ENCODE measurements around the gene GRK7.
A peak's percentile ranks its signal among the peaks of the same experiment; 100 is the strongest.
"Not testable (repeated sequence)": the region's sequence is repeated elsewhere in the genome, so short reads cannot be mapped to it uniquely, and the experiment has no call there.

GRK7 gene

GRCh38 chr3:141754032-141754431, 9.2 kb upstream of the GRK7 start:
- no peak for TF ChIP-seq CTCF (IDR thresholded peaks at IDR 0.05; ENCODE audit: low read depth, low read length)
- no peak for TF ChIP-seq MYC (IDR thresholded peaks at IDR 0.05; ENCODE audit: low read depth, low read length)
- H3K4me3 ChIP-seq (ENCODE audit: low read depth, low read length), result no peak overlapping the region
- no peak for DNase-seq (ENCODE audit: low read depth)

GRCh38 chr3:141762552-141762951, 656 bp upstream of the GRK7 start:
- DNase-seq (ENCODE audit: low read depth); H3K4me3 ChIP-seq (ENCODE audit: low read depth, low read length): not testable (repeated sequence)

- no peak for DNase-seq (ENCODE audit: low read depth)
- TF ChIP-seq MYC (IDR thresholded peaks at IDR 0.05; ENCODE audit: low read depth, low read length) (no peak), POLR2A (IDR thresholded peaks at IDR 0.05; ENCODE audit: extremely low read depth, insufficient read length) (no peak), CTCF (IDR thresholded peaks at IDR 0.05; ENCODE audit: low read depth, low read length) (no peak), MAX (IDR thresholded peaks at IDR 0.05; ENCODE audit: low read depth, low read length) (no peak)
- no peak overlapping the region for H3K4me3 ChIP-seq (ENCODE audit: low read depth, low read length)
Observed at GRCh38 chr3:141764045-141764444, 837 bp downstream of the GRK7 start.

DNA sequence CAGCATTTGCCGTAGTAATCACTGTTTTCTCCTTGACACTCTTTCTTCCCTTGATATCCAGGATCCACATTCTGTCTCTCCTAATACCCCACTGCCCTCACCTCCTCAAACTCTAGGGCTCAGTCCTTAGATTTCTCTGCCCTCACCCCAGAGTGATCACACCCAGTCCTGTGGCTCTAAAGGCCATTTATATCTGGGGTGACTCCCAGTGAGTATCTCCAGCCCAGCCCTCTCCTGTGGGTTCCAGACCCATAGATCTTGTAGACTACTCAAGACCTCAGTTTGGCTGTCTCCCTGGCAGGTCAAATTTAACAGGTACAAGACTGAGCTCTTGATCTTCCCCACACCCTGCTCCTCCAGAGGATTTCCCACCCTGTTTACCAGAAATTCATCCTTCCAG, 1.3 kb downstream of the GRK7 start:
- no peak for DNase-seq (ENCODE audit: low read depth)
- TF ChIP-seq MAX (IDR thresholded peaks at IDR 0.05; ENCODE audit: low read depth, low read length) (no peak), MYC (IDR thresholded peaks at IDR 0.05; ENCODE audit: low read depth, low read length) (no peak), CTCF (IDR thresholded peaks at IDR 0.05; ENCODE audit: low read depth, low read length) (no peak), POLR2A (IDR thresholded peaks at IDR 0.05; ENCODE audit: extremely low read depth, insufficient read length) (no peak)
- no peak overlapping the region for H3K4me3 ChIP-seq (ENCODE audit: low read depth, low read length)

DNA sequence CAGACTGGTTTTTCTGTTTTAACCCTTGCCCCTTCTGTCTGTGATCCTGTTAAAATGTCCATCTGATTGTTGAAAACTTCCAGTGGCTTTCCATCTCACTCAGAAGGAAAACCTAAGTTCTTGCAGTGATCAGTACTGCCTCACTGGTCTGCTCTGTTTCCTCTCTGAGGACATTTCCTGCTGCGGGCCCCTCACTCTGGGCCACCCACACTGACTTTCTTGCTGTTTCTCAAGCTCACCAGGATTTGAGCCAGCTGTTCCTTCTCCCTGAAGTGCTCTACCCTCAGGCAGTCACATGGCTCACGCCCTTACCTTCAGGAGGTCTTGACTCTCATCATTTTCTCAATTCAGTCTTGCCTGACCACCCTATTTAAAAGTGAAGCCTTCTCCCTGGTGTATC, 1.8 kb downstream of the GRK7 start:
- H3K4me3 ChIP-seq (ENCODE audit: low read depth, low read length), result no peak overlapping the region
- peak; percentile 25 for DNase-seq (ENCODE audit: low read depth)
- TF ChIP-seq POLR2A (IDR thresholded peaks at IDR 0.05; ENCODE audit: extremely low read depth, insufficient read length) (no peak), MYC (IDR thresholded peaks at IDR 0.05; ENCODE audit: low read depth, low read length) (no peak), CTCF (IDR thresholded peaks at IDR 0.05; ENCODE audit: low read depth, low read length) (no peak), MAX (IDR thresholded peaks at IDR 0.05; ENCODE audit: low read depth, low read length) (no peak)

DNA sequence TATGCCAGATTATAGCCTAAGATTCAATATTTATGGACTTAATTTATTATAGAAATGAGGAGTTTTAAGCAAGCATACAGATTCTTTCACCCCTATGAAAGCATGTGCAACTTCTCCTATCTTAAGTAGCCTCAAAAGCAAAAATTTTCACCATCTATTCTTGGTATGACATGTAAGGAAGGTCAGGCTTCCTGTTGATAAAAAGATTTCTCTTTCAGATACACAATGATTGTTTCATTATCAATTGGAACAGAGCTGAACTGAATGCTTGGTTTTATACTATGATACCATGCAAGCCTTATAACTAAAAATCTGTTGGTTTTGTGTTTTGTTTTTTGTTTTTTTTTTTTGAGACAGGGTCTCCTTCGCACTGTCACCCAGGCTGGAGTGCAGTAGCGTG, 3.9 kb downstream of the GRK7 start:
- no peak for DNase-seq (ENCODE audit: low read depth)
- TF ChIP-seq CTCF (IDR thresholded peaks at IDR 0.05; ENCODE audit: low read depth, low read length) (no peak), MAX (IDR thresholded peaks at IDR 0.05; ENCODE audit: low read depth, low read length) (no peak), POLR2A (IDR thresholded peaks at IDR 0.05; ENCODE audit: extremely low read depth, insufficient read length) (no peak), MYC (IDR thresholded peaks at IDR 0.05; ENCODE audit: low read depth, low read length) (no peak)
- H3K4me3 ChIP-seq (ENCODE audit: low read depth, low read length), result no peak overlapping the region
